SK-N-SH (cell line): Measurements from ENCODE around the gene ZSCAN21.
A peak's percentile ranks its signal among the peaks of the same experiment; 100 is the strongest.

Source experiments
- CTCF ChIP-seq: fragments of 200-600 bp; sonication (generic); IDR thresholded peaks from 2 replicates; pipeline ENCODE4 v1.6.1; 2017; ENCODE audit warnings: antibody characterized with exemption, mild to moderate bottlenecking, moderate library complexity
- EP300 ChIP-seq, 2 experiments: IDR thresholded peaks; 2 replicates each; pipeline versions ENCODE4 v1.4.0 to v1.6.1; 2012; ENCODE audit warnings: borderline replicate concordance in 1 of 2, low read depth in 1 of 2, low read length in 1 of 2
- EZH2phosphoT487 ChIP-seq: fragments of 200-600 bp; sonication (generic); IDR thresholded peaks from 2 replicates; pipeline ENCODE4 v1.6.1; 2017; ENCODE audit warnings: low read depth, mixed run types, mild to moderate bottlenecking, antibody characterized with exemption, moderate library complexity, borderline replicate concordance
- JUND ChIP-seq: IDR thresholded peaks from 2 replicates; pipeline ENCODE4 v1.4.0; 2012
- POLR2AphosphoS5 ChIP-seq: IDR thresholded peaks from 2 replicates; pipeline ENCODE4 v1.6.1; 2012; ENCODE audit warnings: low read depth, low read length
- RAD21 ChIP-seq: IDR thresholded peaks from 2 replicates; pipeline ENCODE4 v1.6.1; 2012; ENCODE audit warnings: mild to moderate bottlenecking, low read length
- RFX5 ChIP-seq: IDR thresholded peaks from 2 replicates; pipeline ENCODE4 v1.6.1; 2012; ENCODE audit warnings: mild to moderate bottlenecking, improper control_type of control experiment, low read length
- RXRA ChIP-seq: IDR thresholded peaks from 2 replicates; pipeline ENCODE4 v1.4.0; 2012; ENCODE audit warnings: low read depth, mild to moderate bottlenecking, borderline replicate concordance

- TF ChIP-seq JUND (no peak), EZH2phosphoT487 (no peak), EP300 (IDR thresholded peaks at IDR 0.05; ENCODE audit: borderline replicate concordance in 1 of 2, low read depth in 1 of 2, low read length in 1 of 2) (0 out of 4 replicates have a peak, but pooled peaks of 1 of the 2 experiments have one; percentile 20), CTCF (peak; percentile 47), POLR2AphosphoS5 (peak; percentile 98), RFX5 (no peak), RAD21 (peak; percentile 31; the same call in 1 of the 2 replicates), RXRA (no peak)
Measured at GRCh38 chr7:100049441-100050291, at the start of gene ZSCAN21.
